Measurements from ENCODE around the gene SPDYE4. TPM values are rescaled to one million over a fixed set of nuclear protein-coding genes. Genes with fewer than 3 reads are reported as not detected.

SPDYE4 gene
- total and polyA plus RNA-seq, 2 donors (not counting 1 experiment from before 2014, with no cell fraction given) = not detected

DNA sequence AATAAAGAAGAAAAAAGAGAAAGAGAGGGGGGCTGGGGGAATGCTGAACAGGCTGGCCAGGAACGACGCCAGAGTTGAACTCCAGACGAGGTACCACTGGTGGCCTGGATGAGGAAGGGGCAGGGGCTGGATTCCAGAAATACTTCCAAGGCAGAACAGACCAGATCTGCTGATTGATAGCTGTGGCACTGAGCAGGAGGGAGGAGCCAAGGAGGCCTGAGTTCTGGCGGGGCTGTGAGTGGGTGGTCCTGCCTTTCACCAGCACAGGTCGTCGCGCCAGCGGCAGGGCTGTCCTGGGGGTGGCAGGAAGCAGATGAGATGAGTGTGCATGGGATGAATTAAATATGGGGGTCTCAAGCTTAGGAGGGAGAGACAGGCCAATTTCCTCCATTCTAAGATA is 19.2 kb downstream of the SPDYE4 start:
- Histone ChIP-seq H3K4me3 (replicated peaks in 1 of 4; ENCODE audit: control extremely low read depth in 1 of 4, insufficient read depth in 1 of 4, low read depth in 3 of 4, low read length in 4 of 4) (no peak overlapping the region), H3K27me3 (ENCODE audit: control insufficient read depth, insufficient read depth, low read length) (no peaks in the 10 kb centered on the region), H3K79me2 (ENCODE audit: control insufficient read depth, insufficient read depth, low read length) (no peaks in the 10 kb centered on the region), H3K36me3 (ENCODE audit: control insufficient read depth, insufficient read depth, low read length) (no peaks in the 10 kb centered on the region), H3K4me1 (ENCODE audit: control insufficient read depth, extremely low read depth, insufficient read depth, low read length) (no peaks in the 10 kb centered on the region), H4K20me1 (ENCODE audit: control insufficient read depth, extremely low read depth, insufficient read depth, low read length) (no peaks in the 10 kb centered on the region), H2AFZ (ENCODE audit: low read length) (no peak overlapping the region), H3K4me2 (ENCODE audit: extremely low read depth, insufficient read depth, low read length) (no peak overlapping the region), H3K27ac (ENCODE audit: insufficient read depth, low read length) (no peak overlapping the region), H3K9me3 (ENCODE audit: control insufficient read depth, insufficient read depth, low read depth, low read length) (no peaks in the 10 kb centered on the region), H3K9ac (ENCODE audit: insufficient read depth, low read length) (no peak overlapping the region)
- no peak for DNase-seq (ENCODE audit: low read depth in 2 of 2)
- no peak for TF ChIP-seq EZH2 (IDR thresholded peaks at IDR 0.05; ENCODE audit: low read length, missing control alignments)
- TF ChIP-seq, protein P1, sequence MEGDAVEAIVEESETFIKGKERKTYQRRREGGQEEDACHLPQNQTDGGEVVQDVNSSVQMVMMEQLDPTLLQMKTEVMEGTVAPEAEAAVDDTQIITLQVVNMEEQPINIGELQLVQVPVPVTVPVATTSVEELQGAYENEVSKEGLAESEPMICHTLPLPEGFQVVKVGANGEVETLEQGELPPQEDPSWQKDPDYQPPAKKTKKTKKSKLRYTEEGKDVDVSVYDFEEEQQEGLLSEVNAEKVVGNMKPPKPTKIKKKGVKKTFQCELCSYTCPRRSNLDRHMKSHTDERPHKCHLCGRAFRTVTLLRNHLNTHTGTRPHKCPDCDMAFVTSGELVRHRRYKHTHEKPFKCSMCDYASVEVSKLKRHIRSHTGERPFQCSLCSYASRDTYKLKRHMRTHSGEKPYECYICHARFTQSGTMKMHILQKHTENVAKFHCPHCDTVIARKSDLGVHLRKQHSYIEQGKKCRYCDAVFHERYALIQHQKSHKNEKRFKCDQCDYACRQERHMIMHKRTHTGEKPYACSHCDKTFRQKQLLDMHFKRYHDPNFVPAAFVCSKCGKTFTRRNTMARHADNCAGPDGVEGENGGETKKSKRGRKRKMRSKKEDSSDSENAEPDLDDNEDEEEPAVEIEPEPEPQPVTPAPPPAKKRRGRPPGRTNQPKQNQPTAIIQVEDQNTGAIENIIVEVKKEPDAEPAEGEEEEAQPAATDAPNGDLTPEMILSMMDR (conservative IDR thresholded peaks at IDR 0.05 in 1 of 2, IDR thresholded peaks at IDR 0.05 in 1 of 2; ENCODE audit: low read depth in 1 of 2, low read length in 2 of 2) = no peak

DNA sequence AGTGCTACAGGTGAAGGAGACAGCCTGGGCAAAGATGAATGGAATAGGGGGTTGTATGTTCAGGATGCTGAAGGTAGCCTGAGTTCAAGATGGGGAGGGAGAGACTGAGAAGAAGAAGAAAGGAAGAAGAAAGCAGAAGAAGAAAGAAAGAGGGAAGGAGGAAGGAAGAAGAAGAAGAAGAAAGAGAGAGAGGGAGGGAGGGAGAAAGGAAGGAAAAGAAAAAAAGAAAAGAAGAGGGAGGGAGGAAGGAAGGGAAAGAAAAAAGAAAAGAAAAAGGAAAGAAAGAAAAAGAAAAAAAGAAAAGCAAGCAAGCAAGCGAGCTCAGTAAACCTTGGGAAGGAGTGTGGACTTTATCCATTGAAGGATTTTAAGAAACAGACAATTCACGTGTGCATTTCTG is 21.6 kb downstream of the SPDYE4 start:
- Histone ChIP-seq H3K9me3 (ENCODE audit: control insufficient read depth, insufficient read depth, low read depth, low read length) (no peaks in the 10 kb centered on the region), H3K27me3 (ENCODE audit: control insufficient read depth, insufficient read depth, low read length) (no peaks in the 10 kb centered on the region), H3K9ac (ENCODE audit: insufficient read depth, low read length) (no peak overlapping the region), H2AFZ (ENCODE audit: low read length) (no peak overlapping the region), H3K4me2 (ENCODE audit: extremely low read depth, insufficient read depth, low read length) (no peak overlapping the region), H3K4me3 (replicated peaks in 1 of 4; ENCODE audit: control extremely low read depth in 1 of 4, insufficient read depth in 1 of 4, low read depth in 3 of 4, low read length in 4 of 4) (no peak overlapping the region), H3K79me2 (ENCODE audit: control insufficient read depth, insufficient read depth, low read length) (no peaks in the 10 kb centered on the region), H3K36me3 (ENCODE audit: control insufficient read depth, insufficient read depth, low read length) (no peaks in the 10 kb centered on the region), H4K20me1 (ENCODE audit: control insufficient read depth, extremely low read depth, insufficient read depth, low read length) (no peaks in the 10 kb centered on the region), H3K4me1 (ENCODE audit: control insufficient read depth, extremely low read depth, insufficient read depth, low read length) (no peaks in the 10 kb centered on the region), H3K27ac (ENCODE audit: insufficient read depth, low read length) (no peak overlapping the region)
- TF ChIP-seq, protein P1 (conservative IDR thresholded peaks at IDR 0.05 in 1 of 2, IDR thresholded peaks at IDR 0.05 in 1 of 2; ENCODE audit: low read depth in 1 of 2, low read length in 2 of 2) = no peak
- no peak for TF ChIP-seq EZH2 (IDR thresholded peaks at IDR 0.05; ENCODE audit: low read length, missing control alignments)
- DNase-seq (ENCODE audit: low read depth in 2 of 2) = no peak

DNA sequence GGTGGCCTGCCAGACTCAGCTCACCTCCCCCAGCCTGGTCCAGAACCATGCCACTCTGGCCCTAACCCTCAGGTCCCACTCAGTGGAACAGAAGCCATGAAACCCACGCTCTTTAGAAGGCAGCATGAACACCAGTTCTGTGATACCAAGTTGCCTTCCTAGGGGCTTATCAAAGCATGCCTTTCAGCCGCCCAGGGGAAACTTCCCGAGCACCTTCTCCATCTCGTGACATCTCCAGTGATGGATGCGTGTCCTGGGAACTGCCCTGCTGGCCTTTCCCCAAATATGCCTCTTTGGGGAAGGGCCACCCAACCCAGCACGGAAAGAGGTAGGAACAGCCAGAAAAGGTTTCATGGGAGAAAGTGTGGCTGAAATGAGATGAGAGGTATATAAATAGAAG is 22.0 kb downstream of the SPDYE4 start:
- Histone ChIP-seq H4K20me1 (ENCODE audit: control insufficient read depth, extremely low read depth, insufficient read depth, low read length) (no peaks in the 10 kb centered on the region), H3K27ac (ENCODE audit: insufficient read depth, low read length) (no peak overlapping the region), H3K4me2 (ENCODE audit: extremely low read depth, insufficient read depth, low read length) (no peak overlapping the region), H3K4me1 (ENCODE audit: control insufficient read depth, extremely low read depth, insufficient read depth, low read length) (no peaks in the 10 kb centered on the region), H3K79me2 (ENCODE audit: control insufficient read depth, insufficient read depth, low read length) (no peaks in the 10 kb centered on the region), H3K27me3 (ENCODE audit: control insufficient read depth, insufficient read depth, low read length) (no peaks in the 10 kb centered on the region), H3K9me3 (ENCODE audit: control insufficient read depth, insufficient read depth, low read depth, low read length) (no peaks in the 10 kb centered on the region), H2AFZ (ENCODE audit: low read length) (no peak overlapping the region), H3K9ac (ENCODE audit: insufficient read depth, low read length) (no peak overlapping the region), H3K4me3 (replicated peaks in 1 of 4; ENCODE audit: control extremely low read depth in 1 of 4, insufficient read depth in 1 of 4, low read depth in 3 of 4, low read length in 4 of 4) (no peak overlapping the region), H3K36me3 (ENCODE audit: control insufficient read depth, insufficient read depth, low read length) (no peaks in the 10 kb centered on the region)
- TF ChIP-seq EZH2 (IDR thresholded peaks at IDR 0.05; ENCODE audit: low read length, missing control alignments) = no peak
- TF ChIP-seq, protein P1 (conservative IDR thresholded peaks at IDR 0.05 in 1 of 2, IDR thresholded peaks at IDR 0.05 in 1 of 2; ENCODE audit: low read depth in 1 of 2, low read length in 2 of 2) = no peak
- no peak for DNase-seq (ENCODE audit: low read depth in 2 of 2)
